ENCODE data around the gene ERP27.

GRCh38 chr12:14923944-14924343, 14.4 kb downstream of the ERP27 start:
- TF ChIP-seq POLR2A (IDR thresholded peaks at IDR 0.05; ENCODE audit: low read depth, low read length) (no peak), TAF1 (IDR thresholded peaks at IDR 0.05; ENCODE audit: borderline replicate concordance, low read depth, low read length) (no peak)
